ENCODE measurements around the gene TXNDC2. TPM values are rescaled to one million over a fixed set of nuclear protein-coding genes. Genes with fewer than 3 reads are reported as not detected.
"Not testable (repeated sequence)": the region's sequence is repeated elsewhere in the genome, so short reads cannot be mapped to it uniquely, and the experiment has no call there.

Gene TXNDC2
- total and polyA plus RNA-seq, 10 of the 15 experiments (the other 5 are each of a cell fraction or from before 2014, with no cell fraction given), result 0.04 to 0.07 (median 0.06) TPM; not detected in 7

- 95% methylated on average over 1 of the region's 1 CpG for WGBS (ENCODE audit: insufficient coverage, insufficient replicate concordance, low lambda C conversion rate, missing lambda C conversion rate)
- FAIRE-seq, result not testable (repeated sequence)
Measured at GRCh38 chr18:9912285-9912684, 26.5 kb downstream of the TXNDC2 start.

GRCh38 chr18:9913151-9913525, 27.4 kb downstream of the TXNDC2 start:
- RAD21 ChIA-PET (ENCODE audit: unreplicated experiment), result interaction anchor here (1.1 to 1.3 kb wide), 4 partner anchors 11 to 51 kb away, joined by 3 to 5 read pairs (median 4); no protein-coding TSS in a partner anchor
- WGBS (ENCODE audit: insufficient coverage, insufficient replicate concordance, low lambda C conversion rate, missing lambda C conversion rate), result 12% methylated on average over 12 of the region's 12 CpGs
- no peak for ATAC-seq
- no peaks in the 10 kb centered on the region for H3K27me3 ChIP-seq (replicated peaks in 1 of 2; ENCODE audit: control insufficient read depth in 2 of 2, insufficient read depth in 2 of 2, low read length in 1 of 2)
- H4K20me1 ChIP-seq (ENCODE audit: control insufficient read depth, insufficient read depth), result 0 out of 2 replicates have a peak, but pooled peaks cover 8% of the 10 kb centered on the region
- H3K27ac ChIP-seq (ENCODE audit: control insufficient read depth, insufficient read depth), result peak overlapping the region; percentile 93; the same call in 1 of the 2 replicates
- H3K9ac ChIP-seq (ENCODE audit: control insufficient read depth, insufficient read depth, low read length), result peak overlapping the region; percentile 90; the same call in 1 of the 2 replicates
- POLR2A ChIA-PET, result no interaction called here
- no peak for FAIRE-seq
- no peak for DNase-seq (ENCODE audit: low read depth, low spot score)
- peak overlapping the region; percentile 92 for H2AFZ ChIP-seq (ENCODE audit: control insufficient read depth, low read depth, low read length)
- SMC1A ChIA-PET (ENCODE audit: uncharacterized antibody, unreplicated experiment), result interaction anchor here (0.8 to 1.3 kb wide), 2 partner anchors 13 to 612 kb away, joined by 3 to 4 read pairs; partner anchors contain the start of gene NAPG
- no peaks in the 10 kb centered on the region for H3K36me3 ChIP-seq (ENCODE audit: control insufficient read depth in 2 of 2, insufficient read depth in 2 of 2, low read length in 1 of 2)
- H3K4me1 ChIP-seq (ENCODE audit: control insufficient read depth, insufficient read depth, low read length), result peaks cover 3% of the 10 kb centered on the region; the same call in 1 of the 2 replicates
- in situ Hi-C loops (cut with MboI) (loop anchor here (25.0 kb wide), 2 partner anchors 301 to 1301 kb away; partner anchors contain the start of genes PPP4R1 and RAB12), intact Hi-C loops (cut with micrococcal nuclease; ENCODE audit: unreplicated experiment) (no loop called here)
- peak overlapping the region; percentile 70 for H3K4me3 ChIP-seq
- peaks cover 43% of the 10 kb centered on the region for H3K79me2 ChIP-seq (ENCODE audit: control insufficient read depth, insufficient read depth, low read length)
- BruUV-seq (replicated peaks), result no TSS peak
- peak overlapping the region; percentile 62 for H3K4me2 ChIP-seq (ENCODE audit: control insufficient read depth, insufficient read depth)
- CTCF ChIA-PET, result interaction anchor here (0.8 kb wide), 1 partner anchor 38 kb away, joined by 5 read pairs; no protein-coding TSS in a partner anchor
- TF ChIP-seq LARP7 (IDR thresholded peaks at IDR 0.05) (no peak), RELA (IDR thresholded peaks at IDR 0.05; ENCODE audit: borderline replicate concordance, partially characterized antibody) (no peak), WRNIP1 (IDR thresholded peaks at IDR 0.05; ENCODE audit: borderline replicate concordance, low read depth, low read length) (no peak), HCFC1 (IDR thresholded peaks at IDR 0.05; ENCODE audit: low read length) (no peak), MEF2B (IDR thresholded peaks at IDR 0.05; ENCODE audit: partially characterized antibody, poor library complexity, severe bottlenecking) (no peak), EED (IDR thresholded peaks at IDR 0.05; ENCODE audit: low read depth) (no peak)
- TF ChIP-seq, protein P1, sequence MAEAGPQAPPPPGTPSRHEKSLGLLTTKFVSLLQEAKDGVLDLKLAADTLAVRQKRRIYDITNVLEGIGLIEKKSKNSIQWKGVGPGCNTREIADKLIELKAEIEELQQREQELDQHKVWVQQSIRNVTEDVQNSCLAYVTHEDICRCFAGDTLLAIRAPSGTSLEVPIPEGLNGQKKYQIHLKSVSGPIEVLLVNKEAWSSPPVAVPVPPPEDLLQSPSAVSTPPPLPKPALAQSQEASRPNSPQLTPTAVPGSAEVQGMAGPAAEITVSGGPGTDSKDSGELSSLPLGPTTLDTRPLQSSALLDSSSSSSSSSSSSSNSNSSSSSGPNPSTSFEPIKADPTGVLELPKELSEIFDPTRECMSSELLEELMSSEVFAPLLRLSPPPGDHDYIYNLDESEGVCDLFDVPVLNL (IDR thresholded peaks at IDR 0.05; ENCODE audit: low read depth, low read length), result no peak
- no peaks in the 10 kb centered on the region; the same call in 2 of the 3 replicates for H3K9me3 ChIP-seq (replicated peaks; ENCODE audit: control insufficient read depth, insufficient read depth, low read length)

More at GRCh38 chr18:9912285-9912684, 26.5 kb downstream of the TXNDC2 start:
- ATAC-seq; H3K9ac ChIP-seq (ENCODE audit: control insufficient read depth, insufficient read depth, low read length); H3K36me3 ChIP-seq (ENCODE audit: control insufficient read depth in 2 of 2, insufficient read depth in 2 of 2, low read length in 1 of 2); H4K20me1 ChIP-seq (ENCODE audit: control insufficient read depth, insufficient read depth); H2AFZ ChIP-seq (ENCODE audit: control insufficient read depth, low read depth, low read length); BruUV-seq (replicated peaks); H3K4me2 ChIP-seq (ENCODE audit: control insufficient read depth, insufficient read depth); H3K27ac ChIP-seq (ENCODE audit: control insufficient read depth, insufficient read depth); SMC1A ChIA-PET (ENCODE audit: uncharacterized antibody, unreplicated experiment); intact Hi-C loops (cut with micrococcal nuclease; ENCODE audit: unreplicated experiment); DNase-seq (ENCODE audit: low read depth, low spot score); H3K9me3 ChIP-seq (replicated peaks; ENCODE audit: control insufficient read depth, insufficient read depth, low read length); H3K4me1 ChIP-seq (ENCODE audit: control insufficient read depth, insufficient read depth, low read length); H3K27me3 ChIP-seq (replicated peaks in 1 of 2; ENCODE audit: control insufficient read depth in 2 of 2, insufficient read depth in 2 of 2, low read length in 1 of 2); H3K4me3 ChIP-seq; CTCF ChIA-PET: not testable (repeated sequence)
- POLR2A ChIA-PET, result interaction anchor here (0.6 kb wide), 2 partner anchors 9 to 798 kb away, joined by 4 read pairs; no protein-coding TSS in a partner anchor
- H3K79me2 ChIP-seq (ENCODE audit: control insufficient read depth, insufficient read depth, low read length), result peaks cover 34% of the 10 kb centered on the region
- in situ Hi-C loops (cut with MboI), result loop anchor here (25.0 kb wide), 2 partner anchors 300 to 1300 kb away; partner anchors contain the start of genes PPP4R1 and RAB12
- RAD21 ChIA-PET (ENCODE audit: unreplicated experiment), result interaction anchor here (0.7 kb wide), 1 partner anchor 489 kb away, joined by 4 read pairs; no protein-coding TSS in a partner anchor
- peak; percentile 73 for TF ChIP-seq NFYB (IDR thresholded peaks at IDR 0.05; ENCODE audit: insufficient read depth, low read depth, low read length)
